HUES64 (cell line): ENCODE results near the gene RGS19.
A peak's percentile ranks its signal among the peaks of the same experiment; 100 is the strongest.

Experiments
- H3K27ac ChIP-seq: 2 replicates; pipeline ENCODE4 v1.7.0; 2013; ENCODE audit warnings: low read depth, low read length, inconsistent platforms
- H3K27me3 ChIP-seq: 2 replicates; pipeline ENCODE4 v1.6.1; 2013; ENCODE audit warnings: mild to moderate bottlenecking, low read length; ENCODE audit not compliant: insufficient read depth
- H3K36me3 ChIP-seq: 2 replicates; pipeline ENCODE4 v1.6.1; 2013; ENCODE audit warnings: mild to moderate bottlenecking, low read length; ENCODE audit not compliant: insufficient read depth
- H3K4me1 ChIP-seq: 2 replicates; pipeline ENCODE4 v1.6.1; 2013; ENCODE audit warnings: mild to moderate bottlenecking, low read length, moderate library complexity; ENCODE audit not compliant: insufficient read depth
- H3K4me3 ChIP-seq: 2 replicates; pipeline ENCODE4 v1.5.1; 2013; ENCODE audit warnings: mild to moderate bottlenecking, low read length, moderate library complexity
- H3K9ac ChIP-seq: 2 replicates; pipeline ENCODE4 v1.6.1; 2013; ENCODE audit warnings: mild to moderate bottlenecking, low read depth, low read length
- H3K9me3 ChIP-seq: 2 replicates; pipeline ENCODE4 v1.6.1; 2013; ENCODE audit warnings: low read depth, low read length; ENCODE audit not compliant: insufficient read depth
- WGBS: fragments of 150-250, 120-280 bp; methylation state at CpG from one replicate; pipeline ENCODE4 v1.1.7; 2013; ENCODE audit warnings: missing lambda C conversion rate; 5-methylcytosine and 5-hydroxymethylcytosine counted together

The RGS19 gene

DNA sequence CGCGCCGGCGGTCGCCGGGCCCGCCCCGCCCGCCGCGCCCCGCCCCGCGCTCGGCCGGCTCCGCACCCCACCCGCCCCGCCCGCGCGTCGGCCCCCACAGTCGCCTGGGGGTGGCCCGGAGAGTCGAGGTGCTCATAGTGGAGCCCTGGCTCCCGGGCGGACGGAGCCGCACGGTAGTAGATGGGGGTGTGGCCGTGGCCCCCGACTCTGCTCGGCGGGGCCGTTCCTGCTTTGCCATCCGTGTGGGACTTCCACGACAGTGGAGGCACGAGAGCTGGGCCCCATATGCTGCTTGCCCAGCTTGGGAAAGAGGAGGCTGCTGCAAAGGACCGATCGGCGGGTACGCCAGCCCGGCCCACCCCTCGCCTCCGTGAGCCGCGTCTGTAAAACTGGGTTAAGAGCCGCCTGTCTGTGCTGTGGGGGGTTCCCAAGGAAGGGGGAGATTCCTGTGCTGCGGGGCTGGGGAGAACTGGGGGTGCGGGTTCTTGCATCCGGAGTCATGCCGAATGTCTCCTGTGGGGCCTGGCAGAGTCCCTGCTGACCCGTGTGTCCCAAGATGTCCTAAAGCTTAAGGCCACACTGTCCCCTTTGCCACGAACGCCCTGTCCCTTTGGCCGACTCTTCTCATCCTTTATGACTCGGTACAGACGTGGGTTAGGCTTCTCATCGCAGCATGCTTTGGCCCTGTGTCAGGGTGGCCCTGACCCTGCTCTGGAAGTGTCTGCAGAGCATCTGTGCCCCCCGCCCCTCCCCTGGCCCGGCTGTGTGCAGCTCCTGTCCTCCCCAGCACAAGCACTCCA is 895 bp upstream of the RGS19 start, which contains the start of gene OPRL1:
Gene OPRL1, plus strand, starts transcription at position 70 of the 800 bp plus-strand sequence. CDS start 12,639 bp downstream, outside the sequence.
- no peaks in the 10 kb centered on the region for H3K36me3 ChIP-seq
- peaks cover 50% of the 10 kb centered on the region for H3K27me3 ChIP-seq
- peaks cover 17% of the 10 kb centered on the region for H3K4me1 ChIP-seq
- peak within 1 kb of the TSS; percentile 78 for H3K4me3 ChIP-seq
- H3K9me3 ChIP-seq, result no peaks in the 10 kb centered on the region
- H3K27ac ChIP-seq, result no peak within 1 kb of the TSS
- WGBS, result 10% methylated on average over 62 of the region's 62 CpGs
- peak within 1 kb of the TSS; percentile 83 for H3K9ac ChIP-seq

GRCh38 chr20:64078934-64079272 is 415 bp downstream of the RGS19 start:
- Histone ChIP-seq H3K9ac (peak overlapping the region; percentile 83), H3K36me3 (peaks cover 2% of the 10 kb centered on the region), H3K27ac (no peak overlapping the region), H3K4me3 (peak overlapping the region; percentile 73), H3K4me1 (peaks cover 17% of the 10 kb centered on the region), H3K9me3 (no peaks in the 10 kb centered on the region), H3K27me3 (peaks cover 37% of the 10 kb centered on the region)
- WGBS, result 51% methylated on average over 3 of the region's 4 CpGs

- 80% methylated on average over 15 of the region's 15 CpGs for WGBS
- no peak overlapping the region for H3K27ac ChIP-seq
These were observed 1.3 kb downstream of the RGS19 start for GRCh38 chr20:64077876-64078551.

GRCh38 chr20:64077541-64077875 is 1.8 kb downstream of the RGS19 start:
- no peak overlapping the region for H3K27ac ChIP-seq
- no peaks in the 10 kb centered on the region for H3K9me3 ChIP-seq
- peaks cover 24% of the 10 kb centered on the region for H3K27me3 ChIP-seq
- H3K9ac ChIP-seq, result no peak overlapping the region
- H3K4me3 ChIP-seq, result no peak overlapping the region
- H3K4me1 ChIP-seq, result peaks cover 13% of the 10 kb centered on the region; the same call in 1 of the 2 replicates
- H3K36me3 ChIP-seq, result peaks cover 7% of the 10 kb centered on the region
- WGBS, result 91% methylated on average over 7 of the region's 7 CpGs

More at GRCh38 chr20:64077876-64078551, 1.3 kb downstream of the RGS19 start:
- Histone ChIP-seq H3K36me3 (peaks cover 7% of the 10 kb centered on the region), H3K9me3 (no peaks in the 10 kb centered on the region), H3K27me3 (peaks cover 29% of the 10 kb centered on the region), H3K4me3 (no peak overlapping the region), H3K9ac (no peak overlapping the region), H3K4me1 (peaks cover 16% of the 10 kb centered on the region)

- Histone ChIP-seq H3K27me3 (peaks cover 20% of the 10 kb centered on the region), H3K36me3 (peaks cover 7% of the 10 kb centered on the region), H3K9ac (no peak overlapping the region), H3K4me1 (peaks cover 13% of the 10 kb centered on the region; the same call in 1 of the 2 replicates), H3K27ac (no peak overlapping the region), H3K9me3 (no peaks in the 10 kb centered on the region), H3K4me3 (no peak overlapping the region)
- 92% methylated on average over 8 of the region's 8 CpGs for WGBS
These were observed 2.2 kb downstream of the RGS19 start for GRCh38 chr20:64077094-64077493.

DNA sequence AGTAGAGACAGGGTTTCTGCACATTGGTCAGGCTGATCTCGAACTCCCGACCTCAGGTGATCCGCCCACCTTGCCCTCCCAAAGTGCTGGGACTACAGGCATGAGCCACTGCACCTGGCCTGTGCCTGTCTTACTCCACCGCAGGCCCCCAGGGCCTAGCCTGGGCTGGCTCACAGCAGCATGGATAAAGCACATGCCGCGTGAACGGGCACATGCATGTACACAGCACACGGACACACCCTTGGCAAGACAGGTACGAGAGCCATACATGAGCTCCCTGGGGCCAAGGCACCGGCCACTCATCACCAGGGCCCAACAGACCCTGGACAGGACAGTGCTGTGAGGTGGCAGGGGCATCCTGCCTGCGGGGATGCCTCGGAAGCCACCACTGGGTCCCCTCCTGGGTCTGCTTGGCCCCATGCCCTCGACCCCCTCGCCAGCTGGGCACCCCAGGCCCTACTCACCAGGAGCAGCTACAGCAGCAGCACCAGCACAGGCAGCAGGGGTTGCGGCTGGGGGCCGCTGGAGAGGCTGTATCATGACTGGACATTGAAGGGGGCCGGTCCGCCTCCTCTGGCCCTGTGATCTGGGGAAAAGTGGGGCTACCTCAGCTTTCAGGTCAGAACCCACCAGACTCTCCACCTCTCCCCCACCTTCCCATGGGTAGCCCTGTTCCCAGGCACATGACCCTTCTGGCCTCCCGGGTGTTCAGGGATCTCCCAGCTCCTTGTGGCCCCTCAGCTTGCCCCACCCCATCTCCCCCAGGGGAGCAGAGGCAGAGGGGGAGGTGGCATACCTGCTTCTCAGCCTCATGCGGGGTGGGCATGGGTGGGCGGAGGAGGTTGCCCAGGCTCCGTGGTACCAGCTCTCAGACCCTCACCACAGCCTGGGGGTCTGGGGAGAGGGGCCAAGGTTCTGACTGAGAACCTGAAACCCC is 3.0 kb downstream of the RGS19 start:
- Histone ChIP-seq H3K4me3 (no peak overlapping the region), H3K4me1 (peaks cover 13% of the 10 kb centered on the region; the same call in 1 of the 2 replicates), H3K36me3 (peaks cover 7% of the 10 kb centered on the region), H3K9me3 (no peaks in the 10 kb centered on the region), H3K27me3 (peaks cover 12% of the 10 kb centered on the region), H3K9ac (no peak overlapping the region), H3K27ac (no peak overlapping the region)
- 94% methylated on average over 22 of the region's 22 CpGs for WGBS

DNA sequence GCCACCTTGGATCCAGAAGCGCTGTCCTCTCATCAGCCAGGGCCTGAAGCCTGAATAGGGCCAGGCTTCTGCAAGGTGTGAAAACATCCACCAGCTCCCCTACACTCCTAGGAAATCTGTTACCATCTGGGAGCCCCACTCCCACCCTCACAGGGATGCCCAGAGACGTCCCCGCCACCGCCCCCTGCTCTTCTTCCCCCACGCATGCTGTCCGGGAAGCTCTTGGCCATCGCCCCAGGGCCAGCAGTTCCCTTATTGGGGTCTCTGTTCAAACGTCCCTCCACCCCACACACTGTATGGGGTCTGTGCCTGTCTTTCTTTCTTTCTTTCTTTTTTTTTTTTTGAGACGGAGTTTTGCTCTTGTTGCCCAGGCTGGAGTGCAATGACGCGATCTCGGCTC is 3.8 kb downstream of the RGS19 start:
- H3K9ac ChIP-seq, result no peak overlapping the region
- no peak overlapping the region for H3K27ac ChIP-seq
- H3K4me1 ChIP-seq, result peaks cover 13% of the 10 kb centered on the region; the same call in 1 of the 2 replicates
- no peak overlapping the region for H3K4me3 ChIP-seq
- H3K9me3 ChIP-seq, result no peaks in the 10 kb centered on the region
- H3K27me3 ChIP-seq, result peaks cover 6% of the 10 kb centered on the region
- H3K36me3 ChIP-seq, result peaks cover 7% of the 10 kb centered on the region
- WGBS, result 90% methylated on average over 12 of the region's 12 CpGs

DNA sequence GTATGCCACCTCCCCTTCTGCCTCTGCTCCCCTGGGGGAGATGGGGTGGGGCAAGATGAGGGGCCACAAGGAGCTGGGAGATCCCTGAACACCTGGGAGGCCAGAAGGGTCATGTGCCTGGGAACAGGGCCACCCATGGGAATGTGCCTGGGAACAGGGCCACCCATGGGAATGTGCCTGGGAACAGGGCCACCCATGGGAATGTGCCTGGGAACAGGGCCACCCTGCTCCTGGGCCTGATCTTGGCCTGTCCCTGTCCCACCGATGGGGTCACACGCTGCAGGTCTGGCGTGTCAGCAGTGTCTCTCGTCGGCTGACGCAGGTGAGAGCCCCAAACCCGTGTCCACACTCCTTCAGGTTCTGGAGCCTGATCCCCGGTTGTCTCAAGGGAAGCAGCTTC is 4.4 kb downstream of the RGS19 start:
- WGBS, result 93% methylated on average over 8 of the region's 8 CpGs
- Histone ChIP-seq H3K27me3 (peaks cover under 1% of the 10 kb centered on the region), H3K4me1 (peaks cover 13% of the 10 kb centered on the region; the same call in 1 of the 2 replicates), H3K9ac (no peak overlapping the region), H3K27ac (no peak overlapping the region), H3K36me3 (peaks cover 7% of the 10 kb centered on the region), H3K9me3 (no peaks in the 10 kb centered on the region), H3K4me3 (no peak overlapping the region)

DNA sequence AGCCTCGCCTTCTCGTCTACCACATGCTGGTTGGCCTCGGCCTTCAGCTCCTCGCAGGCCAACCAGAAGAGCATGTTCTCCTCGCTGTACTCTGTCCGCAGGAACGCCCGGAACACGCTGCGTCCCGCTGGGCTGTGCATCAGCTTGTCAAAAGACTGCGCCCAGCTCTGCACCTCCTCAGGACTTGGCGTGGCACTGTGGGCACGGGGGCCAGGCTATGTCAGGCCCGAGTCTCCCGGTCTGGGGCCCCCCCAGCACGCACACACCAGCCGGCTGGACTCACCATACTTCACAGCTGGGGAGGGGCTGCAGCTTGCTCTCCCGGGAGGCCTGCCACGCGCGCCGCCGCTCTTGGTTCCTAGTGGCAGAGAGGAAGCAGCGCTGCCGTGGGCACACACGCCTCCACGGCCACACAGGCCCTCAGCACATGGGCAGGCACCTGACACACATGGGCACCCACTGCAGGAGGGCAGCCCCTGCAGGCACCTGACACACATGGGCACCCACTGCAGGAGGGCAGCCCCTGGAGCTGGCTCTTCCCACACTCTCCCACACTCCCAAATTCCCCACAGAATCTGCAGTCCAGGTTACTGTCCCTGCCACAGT is 5.0 kb downstream of the RGS19 start:
- no peaks in the 10 kb centered on the region for H3K9me3 ChIP-seq
- peaks cover 7% of the 10 kb centered on the region for H3K36me3 ChIP-seq
- 95% methylated on average over 28 of the region's 28 CpGs for WGBS
- H3K4me3 ChIP-seq, result no peak overlapping the region
- H3K27me3 ChIP-seq, result no peaks in the 10 kb centered on the region
- peaks cover 13% of the 10 kb centered on the region; the same call in 1 of the 2 replicates for H3K4me1 ChIP-seq
- H3K27ac ChIP-seq, result no peak overlapping the region
- H3K9ac ChIP-seq, result no peak overlapping the region

- H3K36me3 ChIP-seq, result peaks cover 7% of the 10 kb centered on the region
- peaks cover 7% of the 10 kb centered on the region; the same call in 1 of the 2 replicates for H3K4me1 ChIP-seq
- H3K9ac ChIP-seq, result no peak overlapping the region
- H3K9me3 ChIP-seq, result no peaks in the 10 kb centered on the region
- no peaks in the 10 kb centered on the region for H3K27me3 ChIP-seq
- 93% methylated on average over 37 of the region's 37 CpGs for WGBS
- no peak overlapping the region for H3K4me3 ChIP-seq
- H3K27ac ChIP-seq, result no peak overlapping the region
These were observed 5.7 kb downstream of the RGS19 start for GRCh38 chr20:64073476-64074183.
